Measurements from ENCODE around the gene ROR2.
"Not testable (repeated sequence)": the region's sequence is repeated elsewhere in the genome, so short reads cannot be mapped to it uniquely, and the experiment has no call there.

- not testable (repeated sequence) for TF ChIP-seq POLR2A (IDR thresholded peaks at IDR 0.05; ENCODE audit: low read depth, low read length); TAF1 (IDR thresholded peaks at IDR 0.05; ENCODE audit: borderline replicate concordance, low read depth, low read length); POLR2AphosphoS5 (IDR thresholded peaks at IDR 0.05; ENCODE audit: low read depth, low read length)
Observed at GRCh38 chr9:91796516-91796915, 153.5 kb downstream of the ROR2 start.

Data from GM12892 (cell line).